Measurements from ENCODE around the gene FAM81B.

The FAM81B gene

DNA sequence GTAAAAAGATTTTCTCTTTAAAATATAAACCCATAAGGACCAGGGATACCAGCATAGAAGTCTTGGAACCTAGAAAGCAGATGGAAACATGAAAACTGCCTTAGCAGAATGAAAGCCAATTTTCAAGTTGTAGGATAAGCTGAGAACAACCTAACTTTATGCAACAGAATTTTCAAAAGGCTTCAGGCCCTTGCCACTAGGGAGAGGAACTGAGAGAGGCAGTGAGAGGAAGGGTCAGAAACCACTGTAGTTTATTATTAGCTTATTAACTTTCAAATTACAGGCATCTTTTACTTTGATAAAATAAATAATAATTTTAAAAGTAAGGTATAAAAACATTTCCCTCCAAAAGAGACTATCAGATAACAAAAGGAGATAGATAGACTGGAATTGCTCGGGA is 33.4 kb downstream of the FAM81B start:
- no peaks in the 10 kb centered on the region for H3K36me3 Mint-ChIP-seq (ENCODE audit: low read depth)
- no peak overlapping the region for H3K27ac Mint-ChIP-seq

DNA sequence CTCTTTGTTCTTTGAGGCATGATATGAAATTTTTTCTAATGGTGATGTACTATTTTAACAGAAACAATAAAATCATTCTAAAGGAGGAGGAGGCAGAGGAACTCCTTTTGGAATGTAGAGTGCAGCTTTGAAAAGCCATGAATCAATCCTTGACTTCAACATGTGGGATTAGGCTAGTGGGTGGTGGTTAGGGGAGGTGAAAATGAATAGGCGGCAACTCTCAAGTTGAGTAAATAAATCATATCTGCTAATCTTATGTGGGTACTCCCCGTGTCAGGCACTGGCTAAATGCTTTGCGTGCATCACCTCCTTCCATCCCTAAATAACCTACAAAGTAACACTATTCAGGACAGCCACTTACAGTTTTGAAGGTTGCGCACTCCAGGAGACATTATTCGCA is 35.1 kb downstream of the FAM81B start:
- no peak overlapping the region for H3K4me3 Mint-ChIP-seq
- no peaks in the 10 kb centered on the region for H3K9me3 Mint-ChIP-seq
- DNase-seq = no peak
- no peak for ATAC-seq
- H3K27me3 Mint-ChIP-seq = no peaks in the 10 kb centered on the region
- no peaks in the 10 kb centered on the region for H3K36me3 Mint-ChIP-seq (ENCODE audit: low read depth)
- no peak overlapping the region for H3K27ac Mint-ChIP-seq
- H3K4me1 Mint-ChIP-seq = no peaks in the 10 kb centered on the region

More for the DNA sequence above, 33.4 kb downstream of the FAM81B start:
- Mint-ChIP-seq H3K4me1 (no peaks in the 10 kb centered on the region), H3K4me3 (no peak overlapping the region), H3K9me3 (no peaks in the 10 kb centered on the region), H3K27me3 (no peaks in the 10 kb centered on the region)
- ATAC-seq (no peak), DNase-seq (no peak)

DNA sequence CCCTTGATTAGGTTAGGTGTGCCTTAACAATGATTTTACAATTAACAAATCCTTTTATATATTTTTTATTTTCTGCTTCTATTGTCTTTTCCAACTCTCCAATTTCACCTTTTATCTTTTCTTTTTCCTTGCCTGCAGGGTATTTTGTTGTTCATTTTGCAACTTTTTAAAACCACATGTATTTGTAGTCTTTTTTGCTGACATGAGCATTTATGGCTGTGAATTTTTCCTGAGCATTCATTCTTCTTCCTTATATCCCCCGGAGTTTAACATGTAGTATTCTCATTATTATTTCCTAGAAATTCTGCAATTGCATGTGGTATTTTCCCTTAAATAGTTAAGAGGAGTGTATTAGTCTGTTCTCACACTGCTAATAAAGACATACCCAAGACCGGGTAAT is 41.6 kb downstream of the FAM81B start:
- Mint-ChIP-seq H3K27me3 (no peaks in the 10 kb centered on the region), H3K9me3 (peaks cover 9% of the 10 kb centered on the region), H3K36me3 (ENCODE audit: low read depth) (no peaks in the 10 kb centered on the region), H3K27ac (no peak overlapping the region), H3K4me1 (no peaks in the 10 kb centered on the region), H3K4me3 (no peak overlapping the region)
- DNase-seq (no peak), ATAC-seq (no peak)

DNA sequence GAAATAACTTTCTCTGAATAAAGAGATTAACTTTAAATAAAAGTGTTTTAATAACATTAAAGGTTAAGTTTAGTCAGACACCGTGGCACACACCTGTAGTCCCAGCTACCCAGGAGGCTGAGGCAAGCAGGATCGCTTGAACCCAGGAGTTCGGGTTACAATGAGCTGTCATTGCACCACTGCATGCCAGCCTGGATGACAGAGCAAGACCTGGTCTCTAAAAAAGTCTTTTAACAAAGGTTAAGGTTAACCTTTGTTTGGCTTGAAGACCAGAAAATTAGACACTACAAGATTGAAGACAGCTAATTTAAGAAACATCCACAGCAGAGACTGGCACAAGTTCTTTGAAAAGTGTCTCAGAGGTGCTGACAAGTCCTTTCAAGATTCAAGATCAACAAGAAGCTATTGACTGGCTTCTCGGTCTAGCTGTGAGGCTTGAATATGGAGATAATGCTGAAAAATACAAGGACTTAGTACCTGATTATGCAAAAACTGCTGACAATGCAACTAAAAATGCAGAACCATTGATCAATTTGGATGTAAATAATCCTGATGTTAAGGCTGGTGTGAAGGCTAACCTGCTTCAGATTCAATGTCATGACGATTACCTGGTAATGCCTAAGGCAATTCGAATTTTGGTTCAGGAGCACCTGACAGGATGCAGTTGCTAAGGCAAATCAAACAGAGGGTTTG is 48.8 kb downstream of the FAM81B start:
- no peaks in the 10 kb centered on the region for H3K9me3 Mint-ChIP-seq
- H3K27ac Mint-ChIP-seq = no peak overlapping the region
- H3K36me3 Mint-ChIP-seq (ENCODE audit: low read depth) = no peaks in the 10 kb centered on the region
- H3K4me1 Mint-ChIP-seq = no peaks in the 10 kb centered on the region
- ATAC-seq = no peak
- no peak overlapping the region for H3K4me3 Mint-ChIP-seq
- no peak for DNase-seq
- no peaks in the 10 kb centered on the region for H3K27me3 Mint-ChIP-seq

DNA sequence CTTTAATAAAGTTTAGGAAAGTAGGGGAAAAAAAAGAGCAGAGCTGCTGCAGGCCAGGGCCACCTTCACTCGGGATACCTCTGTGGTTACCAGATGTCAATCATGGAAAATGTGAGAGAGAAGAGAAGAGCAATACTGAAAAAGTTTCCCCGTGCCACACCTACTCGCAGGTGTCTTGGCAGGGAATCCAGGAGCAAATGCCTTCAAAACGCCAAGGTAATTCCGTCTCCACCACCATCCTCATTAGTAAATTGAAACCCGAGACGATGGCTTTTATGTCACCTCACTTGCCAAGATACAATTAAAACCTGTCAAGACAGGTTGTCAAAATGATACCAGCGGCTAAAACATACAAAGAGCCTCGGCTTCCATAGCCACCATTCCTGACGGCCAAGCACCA is 49.7 kb downstream of the FAM81B start:
- Mint-ChIP-seq H3K4me3 (no peak overlapping the region), H3K9me3 (no peaks in the 10 kb centered on the region), H3K27me3 (no peaks in the 10 kb centered on the region), H3K4me1 (no peaks in the 10 kb centered on the region), H3K36me3 (ENCODE audit: low read depth) (no peaks in the 10 kb centered on the region), H3K27ac (no peak overlapping the region)
- no peak for ATAC-seq
- no peak for DNase-seq

DNA sequence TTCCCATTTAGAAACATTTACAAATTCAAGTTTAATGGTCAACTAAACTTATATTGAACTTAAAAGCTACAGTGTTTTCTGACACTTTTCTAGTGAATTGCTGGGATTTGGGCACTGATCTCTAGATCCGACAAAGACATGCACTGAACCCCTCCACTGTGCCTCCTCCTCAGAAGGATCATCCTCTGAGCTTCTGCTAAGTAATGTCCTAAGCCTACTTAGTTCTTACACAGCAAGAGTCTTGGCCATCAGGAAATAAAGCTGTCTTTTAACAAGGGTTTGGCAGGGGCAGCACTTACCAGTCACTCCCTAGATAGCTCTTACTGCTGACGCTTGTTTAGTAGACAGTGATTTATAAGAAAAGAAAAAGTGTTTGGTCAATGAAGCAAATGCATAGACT is 50.5 kb downstream of the FAM81B start:
- ATAC-seq (no peak), DNase-seq (no peak)
- no peak overlapping the region for H3K27ac Mint-ChIP-seq
- no peaks in the 10 kb centered on the region for H3K9me3 Mint-ChIP-seq
- H3K4me1 Mint-ChIP-seq = no peaks in the 10 kb centered on the region
- H3K27me3 Mint-ChIP-seq = no peaks in the 10 kb centered on the region
- H3K36me3 Mint-ChIP-seq (ENCODE audit: low read depth) = no peaks in the 10 kb centered on the region
- H3K4me3 Mint-ChIP-seq = no peak overlapping the region

DNA sequence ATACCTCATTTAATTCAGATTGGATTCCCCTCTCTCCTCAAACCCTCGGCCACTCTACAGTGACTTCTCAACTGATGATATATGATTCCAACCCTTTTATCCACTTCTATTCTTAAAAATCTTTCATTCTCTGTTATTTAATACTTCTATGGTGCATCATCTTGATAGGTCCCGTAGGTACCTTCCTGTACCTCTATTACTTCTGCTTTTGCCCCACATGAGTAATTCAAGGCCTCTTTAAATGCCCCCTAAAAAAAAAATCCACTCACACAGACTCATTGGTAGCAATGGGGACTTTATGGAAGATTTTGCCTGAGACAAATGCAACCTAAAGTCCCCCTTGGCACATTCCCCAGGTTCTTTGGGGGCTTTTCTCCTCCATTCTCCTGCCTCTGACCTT is 54.3 kb downstream of the FAM81B start:
- no peaks in the 10 kb centered on the region for H3K9me3 Mint-ChIP-seq
- H3K4me1 Mint-ChIP-seq = no peaks in the 10 kb centered on the region
- no peak overlapping the region for H3K4me3 Mint-ChIP-seq
- H3K27ac Mint-ChIP-seq = no peak overlapping the region
- H3K36me3 Mint-ChIP-seq (ENCODE audit: low read depth) = no peaks in the 10 kb centered on the region
- DNase-seq (no peak), ATAC-seq (no peak)
- no peaks in the 10 kb centered on the region for H3K27me3 Mint-ChIP-seq

DNA sequence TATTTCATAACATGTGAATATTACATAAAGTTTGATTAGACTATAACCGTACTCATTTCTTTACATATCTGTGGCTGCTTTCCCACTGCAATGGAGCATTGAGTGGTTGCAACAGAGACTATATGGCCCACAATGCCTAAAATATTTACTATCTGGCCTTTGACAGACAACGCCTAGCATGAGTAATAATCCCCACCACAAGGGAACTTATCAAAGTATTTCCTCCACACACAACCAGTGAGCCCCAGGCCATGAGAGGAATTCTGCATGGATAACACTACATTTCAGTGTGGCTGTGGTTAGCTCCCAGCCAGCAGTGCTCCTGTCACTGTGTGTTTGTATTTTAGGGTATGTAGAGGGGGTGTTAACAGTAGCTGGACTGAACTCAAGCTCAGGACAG is 54.8 kb downstream of the FAM81B start:
- Mint-ChIP-seq H3K36me3 (ENCODE audit: low read depth) (no peaks in the 10 kb centered on the region), H3K4me1 (no peaks in the 10 kb centered on the region), H3K27me3 (no peaks in the 10 kb centered on the region), H3K27ac (no peak overlapping the region), H3K4me3 (no peak overlapping the region), H3K9me3 (no peaks in the 10 kb centered on the region)
- DNase-seq (no peak), ATAC-seq (no peak)

DNA sequence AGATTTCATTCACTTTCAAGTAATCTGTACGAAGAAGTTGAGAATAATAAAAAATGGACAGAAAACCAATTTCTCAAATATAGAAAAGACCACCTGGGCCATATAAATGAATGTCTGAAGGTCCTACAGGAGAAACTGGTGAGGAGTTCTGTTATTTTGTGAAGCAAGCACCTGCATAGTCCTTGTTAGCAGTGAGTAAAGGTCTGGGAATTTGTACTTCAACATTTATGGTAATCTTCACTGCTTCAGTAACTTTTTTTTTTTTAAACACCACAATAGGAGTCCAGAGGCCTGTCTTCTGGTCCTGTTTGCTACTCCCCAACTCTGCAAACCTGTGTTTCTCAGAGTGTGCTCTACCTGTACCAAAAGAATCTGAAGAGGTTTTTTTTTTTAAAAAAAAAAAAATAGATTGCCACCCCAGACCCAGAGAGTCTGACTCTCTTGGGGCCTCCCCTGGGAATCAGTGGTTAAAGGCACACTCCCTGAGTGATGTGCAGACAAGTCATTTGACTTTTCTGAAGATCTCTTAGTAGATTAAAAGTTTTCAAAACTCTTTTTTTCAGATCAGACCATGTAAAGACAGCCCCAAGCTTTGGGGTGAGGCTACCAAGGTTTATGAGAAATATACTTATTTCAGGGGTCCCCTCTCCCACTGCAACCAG is 55.5 kb downstream of the FAM81B start:
- no peaks in the 10 kb centered on the region for H3K27me3 Mint-ChIP-seq
- H3K9me3 Mint-ChIP-seq = no peaks in the 10 kb centered on the region
- H3K27ac Mint-ChIP-seq = no peak overlapping the region
- ATAC-seq = no peak
- no peak overlapping the region for H3K4me3 Mint-ChIP-seq
- DNase-seq = no peak
- no peaks in the 10 kb centered on the region for H3K4me1 Mint-ChIP-seq
- H3K36me3 Mint-ChIP-seq (ENCODE audit: low read depth) = no peaks in the 10 kb centered on the region

DNA sequence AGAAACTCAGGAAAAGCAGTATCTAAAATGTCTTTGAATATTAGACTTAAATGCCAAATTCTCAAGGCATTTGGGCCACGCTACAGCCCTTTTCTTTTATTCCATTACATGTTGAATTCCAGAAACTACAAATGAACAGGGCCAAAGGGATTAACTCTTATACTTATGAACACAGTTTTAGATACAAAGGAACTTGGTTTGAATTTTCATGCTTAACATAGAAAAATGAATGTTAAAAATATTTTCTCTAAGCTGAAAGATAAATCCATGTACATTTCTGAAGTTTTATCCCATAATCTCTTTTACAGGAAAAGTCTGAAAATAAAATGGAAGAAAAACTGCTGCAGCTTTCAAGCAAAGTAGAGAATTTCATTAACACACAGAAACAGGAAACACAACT is 56.8 kb downstream of the FAM81B start:
- ATAC-seq (no peak), DNase-seq (no peak)
- H3K36me3 Mint-ChIP-seq (ENCODE audit: low read depth) = no peaks in the 10 kb centered on the region
- H3K27ac Mint-ChIP-seq = no peak overlapping the region
- no peaks in the 10 kb centered on the region for H3K4me1 Mint-ChIP-seq
- H3K9me3 Mint-ChIP-seq = no peaks in the 10 kb centered on the region
- no peaks in the 10 kb centered on the region for H3K27me3 Mint-ChIP-seq
- no peak overlapping the region for H3K4me3 Mint-ChIP-seq

DNA sequence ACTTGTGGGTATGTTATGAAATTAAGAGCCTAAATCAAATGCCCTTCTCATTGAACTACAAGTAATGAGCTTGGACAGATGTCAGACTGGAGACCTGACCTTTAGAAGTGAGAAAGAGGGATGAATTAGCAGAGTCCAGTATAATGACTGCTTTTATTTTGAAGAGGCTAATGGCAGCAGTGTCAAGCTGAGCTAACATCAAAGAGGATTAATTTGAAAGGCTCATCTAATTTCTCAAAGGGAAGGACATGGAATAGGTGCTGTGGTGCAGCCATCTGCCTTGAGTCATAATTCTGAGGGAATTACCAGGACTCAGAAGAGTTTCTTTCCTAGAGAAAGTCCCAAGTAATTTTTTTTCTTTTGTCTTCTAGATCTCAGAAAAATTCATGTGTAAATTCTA is 57.6 kb downstream of the FAM81B start:
- no peak for ATAC-seq
- DNase-seq = no peak
- no peaks in the 10 kb centered on the region for H3K9me3 Mint-ChIP-seq
- H3K4me3 Mint-ChIP-seq = no peak overlapping the region
- no peaks in the 10 kb centered on the region for H3K36me3 Mint-ChIP-seq (ENCODE audit: low read depth)
- H3K27me3 Mint-ChIP-seq = no peaks in the 10 kb centered on the region
- no peaks in the 10 kb centered on the region for H3K4me1 Mint-ChIP-seq
- H3K27ac Mint-ChIP-seq = no peak overlapping the region

DNA sequence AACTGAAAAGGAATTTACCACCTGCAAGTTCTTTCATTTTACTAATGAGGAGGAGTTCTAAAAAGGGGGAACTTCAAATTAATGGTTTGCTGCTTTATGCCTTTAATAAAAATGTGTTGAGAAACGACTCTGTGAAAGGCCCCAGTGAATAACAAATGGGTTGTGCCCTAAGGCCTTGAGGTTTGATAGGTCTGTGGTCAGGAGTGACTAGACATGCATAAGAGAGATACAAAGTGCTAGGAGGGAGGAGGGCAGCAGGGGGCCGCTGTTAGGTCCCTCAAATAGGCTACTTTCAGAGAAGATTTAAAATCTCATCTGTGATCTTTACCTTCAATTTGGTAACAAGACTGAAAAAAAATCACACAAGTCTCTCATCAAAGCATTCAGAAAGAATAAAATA is 58.3 kb downstream of the FAM81B start:
- Mint-ChIP-seq H3K27me3 (no peaks in the 10 kb centered on the region), H3K36me3 (ENCODE audit: low read depth) (no peaks in the 10 kb centered on the region), H3K4me3 (no peak overlapping the region), H3K27ac (no peak overlapping the region), H3K9me3 (no peaks in the 10 kb centered on the region), H3K4me1 (no peaks in the 10 kb centered on the region)
- ATAC-seq (no peak), DNase-seq (no peak)

DNA sequence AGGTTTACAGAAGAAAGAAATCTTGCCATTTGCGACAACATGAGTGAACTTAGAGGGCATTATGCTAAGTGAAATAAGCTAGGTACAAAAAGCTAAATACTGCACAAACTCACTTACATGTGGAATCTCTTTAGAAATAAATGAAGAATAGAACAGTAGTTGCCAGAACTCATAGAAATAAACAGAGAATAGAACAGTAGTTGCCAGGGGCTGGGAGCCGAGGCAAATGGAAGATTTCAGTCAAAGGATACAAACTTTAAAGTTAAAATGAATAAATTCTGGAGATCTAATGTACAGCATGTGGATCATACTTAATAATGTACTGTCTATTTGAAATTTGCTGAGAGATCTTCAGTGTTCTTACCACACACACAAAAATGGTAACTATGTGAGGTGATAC is 63.4 kb downstream of the FAM81B start:
- H3K9me3 Mint-ChIP-seq = no peaks in the 10 kb centered on the region
- DNase-seq (no peak), ATAC-seq (no peak)

DNA sequence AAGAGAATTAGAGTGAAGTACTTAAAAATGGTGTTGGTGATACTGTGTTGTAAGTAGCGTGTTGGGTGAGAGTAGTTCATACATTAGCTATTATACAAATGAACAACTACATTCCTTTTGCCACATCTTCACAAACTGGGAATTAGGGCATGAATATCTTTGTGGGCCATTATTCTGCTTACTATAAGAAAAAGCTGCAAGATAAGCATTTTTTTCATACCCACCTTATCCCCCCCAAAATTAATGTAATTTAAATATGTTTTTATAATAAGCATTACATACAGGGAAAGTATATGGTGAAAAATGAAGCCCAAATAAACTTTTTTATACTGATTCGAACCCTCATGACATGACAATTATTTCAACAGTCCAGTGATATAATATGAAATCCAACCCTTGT is 69.5 kb downstream of the FAM81B start:
- no peak for DNase-seq
- Mint-ChIP-seq H3K4me3 (no peak overlapping the region), H3K27me3 (no peaks in the 10 kb centered on the region), H3K9me3 (no peaks in the 10 kb centered on the region), H3K4me1 (no peaks in the 10 kb centered on the region), H3K27ac (no peak overlapping the region), H3K36me3 (ENCODE audit: low read depth) (peaks cover 23% of the 10 kb centered on the region)
- ATAC-seq = no peak

More for the DNA sequence above, 63.4 kb downstream of the FAM81B start:
- Mint-ChIP-seq H3K4me1 (no peaks in the 10 kb centered on the region), H3K4me3 (no peak overlapping the region), H3K27ac (no peak overlapping the region), H3K27me3 (no peaks in the 10 kb centered on the region), H3K36me3 (ENCODE audit: low read depth) (peaks cover 3% of the 10 kb centered on the region)

DNA sequence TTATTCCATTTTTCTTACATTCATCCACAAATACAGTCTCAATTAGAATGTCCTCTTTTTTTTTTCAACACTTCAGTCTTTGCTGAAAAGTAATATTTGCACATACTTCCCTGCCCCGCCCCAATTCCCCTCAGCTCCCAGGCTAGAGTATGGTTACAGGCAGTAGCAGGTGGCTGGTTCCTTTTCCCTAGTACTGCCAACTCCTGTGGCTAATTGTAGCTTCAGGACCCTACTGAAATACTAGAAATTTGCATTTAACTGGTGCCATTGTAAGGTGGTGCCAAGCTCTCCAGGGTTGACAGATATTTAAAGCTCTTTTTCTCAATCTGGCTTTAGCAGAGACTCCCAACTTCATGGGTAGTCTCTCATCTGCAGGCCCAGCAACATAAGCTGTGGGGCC is 80.3 kb downstream of the FAM81B start:
- no peaks in the 10 kb centered on the region for H3K9me3 Mint-ChIP-seq
- DNase-seq (no peak), ATAC-seq (no peak)
- peaks cover 32% of the 10 kb centered on the region for H3K36me3 Mint-ChIP-seq (ENCODE audit: low read depth)
- no peak overlapping the region for H3K4me3 Mint-ChIP-seq
- H3K27ac Mint-ChIP-seq = no peak overlapping the region
- no peaks in the 10 kb centered on the region for H3K4me1 Mint-ChIP-seq
- no peaks in the 10 kb centered on the region for H3K27me3 Mint-ChIP-seq

DNA sequence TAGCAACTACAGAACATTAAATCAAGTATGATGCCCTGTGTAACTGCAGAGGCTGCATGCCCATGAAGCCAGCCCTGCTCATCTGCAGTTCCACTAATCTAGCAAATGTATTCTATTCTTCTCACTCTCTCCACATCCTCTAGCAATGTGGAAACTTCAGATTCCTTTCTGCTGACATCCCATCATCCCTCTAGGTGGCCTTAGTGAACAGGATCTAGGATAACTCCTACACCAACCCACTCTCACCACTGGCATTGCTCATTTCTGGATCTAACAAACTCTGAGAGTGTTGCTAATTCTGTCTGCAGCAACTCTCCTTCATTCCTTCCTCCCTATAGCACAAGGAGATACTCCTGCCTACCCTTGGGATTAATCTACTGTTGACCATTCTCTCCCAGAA is 80.8 kb downstream of the FAM81B start:
- no peak for DNase-seq
- Mint-ChIP-seq H3K27me3 (no peaks in the 10 kb centered on the region), H3K4me1 (no peaks in the 10 kb centered on the region), H3K27ac (no peak overlapping the region), H3K9me3 (no peaks in the 10 kb centered on the region), H3K36me3 (ENCODE audit: low read depth) (peaks cover 32% of the 10 kb centered on the region), H3K4me3 (no peak overlapping the region)
- ATAC-seq = no peak
